Right lobe of liver (tissue), 6 donors: ENCODE data around the gene LONRF2. TPM values are rescaled to one million over a fixed set of nuclear protein-coding genes. Genes with fewer than 3 reads are reported as not detected.

ENCODE experiments used
- ATAC-seq, 4 donors: fragments of 200-7000 bp; cut with Tn5 transposase; one replicate each; pipeline ENCODE4 v1.9.1; 2020; ENCODE audit warnings: mild to moderate bottlenecking in 4 of 4, moderate library complexity in 4 of 4
- DNase-seq, 3 donors: peaks; one replicate each; pipeline ENCODE4 v3.0.0-alpha.2; 2020
- H3K27ac ChIP-seq, 3 donors: fragments of 200-600 bp; one replicate each; pipeline ENCODE4 v1.8.0; 2022
- H3K27me3 ChIP-seq, 2 donors: fragments of 200-600 bp; one replicate each; pipeline ENCODE4 v1.8.0; 2022
- H3K36me3 ChIP-seq, 4 donors: fragments of 200-600 bp; sonication (generic) in 1 of 4; one replicate each; pipeline versions ENCODE4 v1.5.1 to v1.8.0; 2017 to 2022; ENCODE audit warnings: control low read depth in 1 of 4
- H3K4me1 ChIP-seq, 4 donors: fragments of 200-600 bp; sonication (generic) in 1 of 4; one replicate each; pipeline versions ENCODE4 v1.5.1 to v1.8.0; 2017 to 2022; ENCODE audit warnings: control low read depth in 1 of 4
- H3K4me3 ChIP-seq, 3 donors: fragments of 200-600 bp; one replicate each; pipeline ENCODE4 v1.8.0; 2022
- H3K9me3 ChIP-seq, 4 donors: fragments of 200-600 bp; sonication (generic) in 1 of 4; one replicate each; pipeline versions ENCODE4 v1.5.1 to v1.8.0; 2017 to 2022; ENCODE audit warnings: control low read depth in 1 of 4
- CTCF ChIP-seq, 4 donors: fragments of 200-600 bp in 3 of 4; fragments of 450-650 bp in 1 of 4; IDR thresholded peaks; one replicate each; pipeline versions ENCODE4 v1.5.1 to v1.8.0; 2016 to 2022; ENCODE audit warnings: antibody characterized with exemption in 4 of 4, mild to moderate bottlenecking in 2 of 4
- POLR2A ChIP-seq: fragments of 450-650 bp; IDR thresholded peaks from one replicate; pipeline ENCODE4 v1.6.1; 2017; ENCODE audit warnings: antibody characterized with exemption, mild to moderate bottlenecking
- WGBS: methylation state at CpG from one replicate; pipeline ENCODE4 v1.1.6; 2018; ENCODE audit warnings: low coverage, low lambda C conversion rate; ENCODE audit not compliant: insufficient coverage; ENCODE audit errors: missing lambda C conversion rate; 5-methylcytosine and 5-hydroxymethylcytosine counted together
- intact Hi-C, 2 donors: fragments of 100-400 bp; cut with DNase I; formaldehyde crosslinking; loops; one replicate each; pipeline versions ENCODE4 v1.11.2 to v1.14.1; 2022
- total RNA-seq, 6 experiments: library from RNA; depleted of rRNA in 2 of 6; stranded (reverse); fragments of >200 nt in 2 of 6; fragmentation: NEBNext Ultra II Directional in 3 of 6; extraction: Animal tissue kit (Norgen Biotek cat#: 25700) in 3 of 6; gene quantifications; one replicate each; pipeline versions ENCODE4 v1.1.0 to v1.2.4, GENCODE V29; 2016 to 2023
- donor health status: DM: no; HTN: yes; CAD: no.
- donor health status: DM: no; HTN: no; CAD: no.
- donor health status: DM: no; HTN: no; CAD: no.
- donor health status: DM: no; HTN: yes; CAD: no.
- donor health status: DM: no; HTN: yes; CAD: no.

Gene LONRF2
- total RNA-seq, 6 experiments from 2014 or later: 0.51 to 2.5 (median 1.7) TPM

GRCh38 chr2:100303744-100304143, 18.6 kb downstream of the LONRF2 start:
- ATAC-seq: no peak
- no peak for DNase-seq
- peaks cover 0 to 11% (median 0%) of the 10 kb centered on the region in 4 donors for H3K4me1 ChIP-seq
- no peaks in the 10 kb centered on the region for H3K27me3 ChIP-seq
- no peaks in the 10 kb centered on the region for H3K9me3 ChIP-seq
- no peaks in the 10 kb centered on the region for H3K36me3 ChIP-seq
- H3K4me3 ChIP-seq: no peak overlapping the region
- TF ChIP-seq POLR2A: no peak
- TF ChIP-seq CTCF (IDR thresholded peaks at IDR 0.05): no peak
- 82% methylated on average over 1 of the region's 1 CpG for whole genome bisulfite sequencing
- intact Hi-C loops: no loop called here
- H3K27ac ChIP-seq: no peak overlapping the region

GRCh38 chr2:100302585-100302892, 19.8 kb downstream of the LONRF2 start:
- Histone ChIP-seq H3K4me1 (peaks cover 0 to 11% (median 0%) of the 10 kb centered on the region in 4 donors), H3K36me3 (no peaks in the 10 kb centered on the region), H3K27ac (peak overlapping the region in 2 of 3 donors; percentile 29 to 67), H3K9me3 (no peaks in the 10 kb centered on the region), H3K27me3 (no peaks in the 10 kb centered on the region), H3K4me3 (no peak overlapping the region)
- ATAC-seq (peak; percentile 79 to 82 (median 80)), DNase-seq (no peak)
- TF ChIP-seq POLR2A (no peak), CTCF (IDR thresholded peaks at IDR 0.05) (no peak)
- 33% methylated on average over 3 of the region's 3 CpGs for WGBS
- intact Hi-C loops: no loop called here

- H3K4me3 ChIP-seq: peak overlapping the region in 1 of 3 donors; percentile 14
- intact Hi-C loops: no loop called here
- ATAC-seq (peak; percentile 67 to 82 (median 72)), DNase-seq (no peak)
- H3K27ac ChIP-seq: peak overlapping the region in 2 of 3 donors; percentile 29 to 67
- H3K4me1 ChIP-seq: peaks cover 0 to 11% (median 0%) of the 10 kb centered on the region in 4 donors
- no peak for TF ChIP-seq POLR2A
- no peaks in the 10 kb centered on the region for H3K27me3 ChIP-seq
- WGBS: 36% methylated on average over 7 of the region's 7 CpGs
- no peaks in the 10 kb centered on the region for H3K36me3 ChIP-seq
- no peaks in the 10 kb centered on the region for H3K9me3 ChIP-seq
Observed at GRCh38 chr2:100301881-100302584, 20.3 kb downstream of the LONRF2 start.

- WGBS: 35% methylated on average over 5 of the region's 5 CpGs
- Histone ChIP-seq H3K36me3 (no peaks in the 10 kb centered on the region), H3K27me3 (no peaks in the 10 kb centered on the region), H3K4me1 (peaks cover 0 to 11% (median 0%) of the 10 kb centered on the region in 4 donors), H3K27ac (no peak overlapping the region), H3K4me3 (no peak overlapping the region), H3K9me3 (no peaks in the 10 kb centered on the region)
- TF ChIP-seq CTCF (IDR thresholded peaks at IDR 0.05): no peak
- ATAC-seq: peak in 3 of 4 donors; percentile 49 to 63 (median 58)
- DNase-seq: no peak
- intact Hi-C loops: no loop called here
Observed at GRCh38 chr2:100299548-100299947, 22.8 kb downstream of the LONRF2 start.

GRCh38 chr2:100297511-100297910, 24.8 kb downstream of the LONRF2 start:
- Histone ChIP-seq H3K4me3 (no peak overlapping the region), H3K27me3 (no peaks in the 10 kb centered on the region), H3K9me3 (no peaks in the 10 kb centered on the region), H3K36me3 (no peaks in the 10 kb centered on the region), H3K4me1 (peaks cover 0 to 6% (median 0%) of the 10 kb centered on the region in 4 donors), H3K27ac (no peak overlapping the region)
- WGBS: 100% methylated on average over 2 of the region's 3 CpGs
- no peak for TF ChIP-seq POLR2A
- no peak for TF ChIP-seq CTCF (IDR thresholded peaks at IDR 0.05)
- ATAC-seq (no peak), DNase-seq (no peak)
- intact Hi-C loops: no loop called here
